ENCODE measurements around the gene FMC1.
"Not testable (repeated sequence)": the region's sequence is repeated elsewhere in the genome, so short reads cannot be mapped to it uniquely, and the experiment has no call there.

FMC1 gene, protein sequence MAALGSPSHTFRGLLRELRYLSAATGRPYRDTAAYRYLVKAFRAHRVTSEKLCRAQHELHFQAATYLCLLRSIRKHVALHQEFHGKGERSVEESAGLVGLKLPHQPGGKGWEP

DNA sequence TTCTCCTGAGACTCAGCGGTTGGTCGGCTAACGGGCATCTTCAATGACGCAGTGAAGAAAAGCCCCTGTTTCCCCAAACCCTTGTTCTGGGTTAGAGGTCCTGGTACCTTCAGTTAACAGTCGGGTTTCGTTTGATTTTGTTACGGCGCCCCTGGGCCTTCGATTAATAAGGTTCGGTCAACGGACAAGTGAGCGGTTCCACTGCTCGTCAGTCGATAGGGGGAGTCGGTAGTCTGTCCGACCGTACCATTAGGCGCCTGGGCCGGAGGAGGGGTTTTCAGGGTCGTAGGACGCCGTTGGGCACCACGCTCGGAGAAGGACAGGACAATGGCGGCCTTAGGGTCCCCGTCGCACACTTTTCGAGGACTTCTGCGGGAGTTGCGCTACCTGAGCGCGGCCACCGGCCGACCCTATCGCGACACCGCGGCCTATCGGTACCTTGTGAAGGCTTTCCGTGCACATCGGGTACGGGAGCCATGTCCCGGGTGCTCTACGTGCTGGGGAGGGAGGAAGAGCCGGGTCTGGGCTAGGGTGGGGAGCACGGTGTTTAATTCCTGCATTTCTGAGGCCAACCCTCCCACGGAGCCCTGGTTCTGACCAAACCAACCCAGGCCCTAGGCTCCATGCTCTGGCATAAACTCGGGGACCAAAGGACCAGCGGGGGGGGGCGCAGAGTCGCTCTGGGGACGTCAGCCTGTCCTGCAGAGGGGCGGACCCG is at the start of gene FMC1:
Gene FMC1, plus strand, starts transcription at position 280 of the 718 bp plus-strand sequence. Its CDS starts 48 bp downstream, at position 328.
- DNase-seq: peak; percentile 92

- no peak for DNase-seq
Observed at GRCh38 chr7:139292821-139293220, 48.3 kb upstream of the FMC1 start.

- DNase-seq: no peak
Observed at GRCh38 chr7:139293534-139293933, 47.6 kb upstream of the FMC1 start.

DNA sequence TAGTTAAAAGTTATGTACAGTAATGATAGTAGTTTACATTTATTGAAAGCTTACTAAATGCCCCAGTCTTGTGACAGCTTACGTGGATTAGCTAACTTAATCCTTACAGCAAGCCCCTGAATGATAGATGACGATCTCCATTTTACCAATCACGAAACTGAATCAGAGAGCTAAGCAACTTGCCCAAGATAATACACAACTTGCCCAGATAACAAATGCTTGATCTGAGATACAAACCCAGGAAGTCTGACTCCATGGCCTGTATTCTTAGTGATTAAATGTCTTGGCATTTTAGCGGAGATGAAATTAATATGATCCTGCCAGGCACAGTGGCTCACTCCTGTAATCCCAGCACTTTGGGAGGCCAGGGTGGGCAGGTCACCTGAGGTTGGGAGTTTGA is 46.9 kb upstream of the FMC1 start:
- DNase-seq: no peak

- no peak for DNase-seq
Observed at GRCh38 chr7:139294951-139295575, 46.1 kb upstream of the FMC1 start.

DNA sequence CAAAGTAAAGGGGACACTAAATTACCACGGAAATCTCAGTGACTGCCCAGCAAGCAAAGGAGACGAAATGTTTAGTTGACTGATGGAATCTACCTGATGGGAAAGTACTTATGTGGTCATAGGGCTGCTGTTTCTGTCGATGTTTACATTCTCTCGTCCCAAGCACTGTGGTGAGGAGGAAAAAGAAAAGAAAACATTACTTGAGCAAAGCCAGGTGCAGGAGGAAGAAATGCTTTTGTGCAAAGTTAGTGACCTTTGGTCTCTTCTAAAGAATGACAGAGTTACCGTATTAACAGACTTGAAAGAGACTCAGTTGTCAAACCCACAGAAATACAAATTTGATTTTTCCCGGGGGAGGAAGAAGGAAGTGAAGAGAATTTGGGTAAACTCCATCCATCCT is 43.3 kb upstream of the FMC1 start:
- no peak for DNase-seq

GRCh38 chr7:139299296-139299695 is 41.8 kb upstream of the FMC1 start:
- no peak for DNase-seq

GRCh38 chr7:139300390-139300789 is 40.7 kb upstream of the FMC1 start:
- no peak for DNase-seq

DNA sequence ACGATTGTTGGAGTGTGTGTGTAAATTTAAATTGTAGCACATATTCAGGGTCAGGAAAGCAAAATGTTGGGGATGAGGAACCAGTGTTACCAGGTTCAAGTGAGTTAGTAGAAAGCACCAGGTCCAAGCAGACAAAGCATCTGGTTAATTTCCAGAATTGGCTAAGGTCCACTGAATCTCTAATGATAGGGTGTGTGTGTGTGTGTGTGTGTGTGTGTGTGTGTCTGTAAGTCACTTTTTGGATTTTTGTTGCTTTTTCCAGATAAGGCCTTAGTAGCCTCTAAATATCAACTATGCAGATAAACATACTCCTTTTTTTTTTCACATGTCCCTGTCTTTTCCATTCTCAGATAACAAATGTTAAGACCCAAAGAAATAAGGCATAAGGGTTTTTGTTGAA is 36.6 kb upstream of the FMC1 start:
- no peak for DNase-seq

- DNase-seq: no peak
Observed at GRCh38 chr7:139317939-139318505, 23.1 kb upstream of the FMC1 start.

GRCh38 chr7:139321071-139321745 is 19.9 kb upstream of the FMC1 start:
- peak; percentile 24 for DNase-seq

DNA sequence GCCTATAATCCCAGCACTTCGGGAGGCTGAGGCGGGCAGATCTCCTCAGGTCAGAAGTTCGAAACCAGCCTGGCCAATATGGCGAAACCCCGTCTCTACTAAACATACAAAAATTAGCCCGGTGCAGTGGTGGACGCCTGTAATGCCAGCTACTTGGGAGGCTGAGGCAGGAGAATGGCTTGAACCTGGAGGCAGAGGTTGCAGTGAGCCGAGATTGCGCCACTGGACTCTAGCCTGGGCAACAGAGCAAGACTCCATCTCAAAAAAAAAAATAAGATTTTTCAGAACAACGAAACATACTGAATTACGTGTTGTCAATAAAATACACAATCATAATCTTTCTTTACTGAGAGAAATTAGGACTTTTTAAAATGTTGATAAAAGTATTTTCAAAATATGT is 16.4 kb upstream of the FMC1 start:
- not testable (repeated sequence) for DNase-seq

GRCh38 chr7:139328375-139328774 is 12.8 kb upstream of the FMC1 start:
- DNase-seq: no peak

DNA sequence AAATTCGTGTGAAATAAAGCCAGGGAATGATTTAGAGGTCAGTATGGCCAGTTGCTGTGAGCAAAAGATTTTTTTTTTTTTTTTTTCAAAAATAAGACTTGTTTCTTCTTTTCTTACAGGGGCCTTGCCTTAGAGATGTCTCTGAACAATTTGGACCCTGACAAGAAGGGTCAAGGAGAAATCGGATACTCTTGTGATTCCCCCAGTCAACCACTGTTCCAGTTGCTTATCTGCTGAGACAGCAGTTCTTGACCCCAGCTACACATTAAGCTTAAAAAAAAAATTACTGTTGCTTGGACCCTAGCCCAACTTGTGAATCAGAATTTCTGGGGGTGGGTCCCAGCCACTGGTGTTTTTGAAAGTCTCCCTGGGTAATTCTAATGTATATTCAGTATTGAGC is 12.0 kb upstream of the FMC1 start:
- no peak for DNase-seq

DNA sequence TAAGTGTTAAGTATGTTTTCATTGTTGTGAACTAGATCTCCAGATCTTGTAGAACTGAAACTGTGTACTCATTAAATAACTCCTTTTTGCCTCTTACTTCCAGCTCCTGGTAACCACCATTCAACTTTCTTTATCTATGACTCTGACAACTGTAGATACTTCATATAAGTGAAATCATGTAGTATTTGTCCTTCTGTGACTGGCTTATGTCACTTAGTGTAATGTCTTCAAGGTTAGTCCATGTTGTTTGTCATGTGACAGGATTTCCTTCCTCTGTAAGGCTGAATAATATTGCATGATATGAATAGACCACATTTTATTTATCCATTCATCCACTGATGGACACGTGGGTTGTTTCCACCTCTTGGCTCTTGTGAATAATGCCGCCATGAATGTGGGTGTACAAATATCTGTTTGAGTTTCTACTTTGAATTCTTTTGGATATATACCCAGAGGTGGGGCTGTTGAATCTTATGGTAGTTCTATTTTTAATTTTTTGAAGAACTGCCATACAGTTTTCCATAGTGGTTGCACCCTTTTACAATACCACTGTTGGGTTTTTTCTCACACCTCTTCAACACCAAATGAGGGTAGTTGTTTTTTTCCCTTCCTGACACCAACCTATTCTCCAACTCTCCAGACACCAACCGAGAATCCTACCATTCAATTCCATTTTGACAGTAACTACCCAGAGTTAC is 10.7 kb upstream of the FMC1 start:
- DNase-seq: no peak

GRCh38 chr7:139332697-139333359 is 8.3 kb upstream of the FMC1 start:
- DNase-seq: no peak

GRCh38 chr7:139333443-139333842 is 7.7 kb upstream of the FMC1 start:
- not testable (repeated sequence) for DNase-seq

- DNase-seq: no peak
Observed at GRCh38 chr7:139334399-139335150, 6.6 kb upstream of the FMC1 start.

- no peak for DNase-seq
Observed at GRCh38 chr7:139339025-139339424, 2.1 kb upstream of the FMC1 start.

GRCh38 chr7:139339698-139340036 is 1.5 kb upstream of the FMC1 start:
- no peak for DNase-seq

DNA sequence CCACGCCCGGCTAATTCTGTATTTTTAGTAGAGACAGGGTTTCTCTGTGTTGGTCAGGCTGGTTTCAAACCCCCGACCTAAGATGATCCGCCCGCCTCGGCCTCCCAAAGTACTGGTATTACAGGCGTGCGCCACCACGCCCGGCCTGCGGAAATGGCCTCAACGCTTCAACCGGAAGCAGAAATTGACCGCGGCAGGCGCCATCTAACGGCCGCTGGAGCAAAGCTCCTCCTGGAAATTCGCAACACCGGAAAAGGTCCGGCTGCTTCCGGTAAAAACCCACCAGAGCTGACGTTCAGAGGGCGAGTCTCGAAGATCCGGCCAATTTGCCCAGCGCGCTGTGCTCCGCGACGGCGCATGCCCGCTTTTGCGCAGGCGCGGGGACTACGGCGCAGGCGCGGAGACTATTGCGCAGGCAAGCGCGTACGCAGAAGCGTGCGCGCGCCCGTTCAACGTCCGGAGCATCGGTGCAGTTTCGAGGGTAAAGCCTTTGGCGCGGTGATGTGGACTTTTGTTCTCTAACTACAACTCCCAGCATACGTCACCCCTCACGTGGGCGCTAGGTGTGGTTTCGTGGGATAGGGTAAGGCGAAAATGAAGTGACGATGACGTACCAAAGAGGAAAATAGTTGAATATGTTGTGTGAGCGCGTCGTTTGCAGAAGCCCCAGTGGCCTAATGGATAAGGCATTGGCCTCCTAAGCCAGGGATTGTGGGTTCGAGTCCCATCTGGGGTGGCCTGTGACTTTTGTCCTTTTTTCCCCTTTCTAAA is 915 bp upstream of the FMC1 start:
- peak; percentile 100 for DNase-seq
